Epithelial cell of esophagus (primary cell): Measurements from ENCODE around the gene BMP6.

Experiments
- DNase-seq: peaks from one replicate; pipeline ENCODE4 v3.0.0; 2010; ENCODE audit warnings: low read depth
- H3K4me3 ChIP-seq: 2 replicates; pipeline ENCODE4 v1.5.1; 2011; ENCODE audit warnings: mild to moderate bottlenecking, low read length, control low read depth
- TF ChIP-seq, protein P1 (sequence below): IDR thresholded peaks from 2 replicates; pipeline ENCODE4 v1.5.1; 2011; ENCODE audit warnings: low read depth, mild to moderate bottlenecking, low read length, control low read depth, inconsistent platforms; ENCODE audit not compliant: insufficient read depth; ENCODE audit errors: missing control alignments

Gene BMP6

DNA sequence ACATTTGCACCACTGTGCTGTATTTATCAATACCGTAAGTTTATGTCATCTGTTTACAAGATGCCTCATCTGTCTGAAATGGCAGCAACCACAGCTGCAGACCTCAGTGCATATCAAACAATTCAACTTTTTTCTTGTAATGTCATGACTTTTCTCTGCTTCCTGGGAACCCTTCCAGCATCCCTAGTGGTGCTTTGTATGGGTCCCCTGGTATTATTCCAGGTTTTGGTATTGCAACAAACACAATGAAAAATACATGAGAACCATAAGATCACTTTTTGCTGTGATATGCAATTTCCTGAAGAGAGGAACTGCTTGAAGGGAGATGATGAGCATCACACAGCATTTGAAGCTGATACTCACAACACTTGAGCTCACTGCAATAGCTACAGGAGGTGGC is 196.7 kb downstream of the BMP6 start:
- no peak overlapping the region for H3K4me3 ChIP-seq
- TF ChIP-seq, protein P1, sequence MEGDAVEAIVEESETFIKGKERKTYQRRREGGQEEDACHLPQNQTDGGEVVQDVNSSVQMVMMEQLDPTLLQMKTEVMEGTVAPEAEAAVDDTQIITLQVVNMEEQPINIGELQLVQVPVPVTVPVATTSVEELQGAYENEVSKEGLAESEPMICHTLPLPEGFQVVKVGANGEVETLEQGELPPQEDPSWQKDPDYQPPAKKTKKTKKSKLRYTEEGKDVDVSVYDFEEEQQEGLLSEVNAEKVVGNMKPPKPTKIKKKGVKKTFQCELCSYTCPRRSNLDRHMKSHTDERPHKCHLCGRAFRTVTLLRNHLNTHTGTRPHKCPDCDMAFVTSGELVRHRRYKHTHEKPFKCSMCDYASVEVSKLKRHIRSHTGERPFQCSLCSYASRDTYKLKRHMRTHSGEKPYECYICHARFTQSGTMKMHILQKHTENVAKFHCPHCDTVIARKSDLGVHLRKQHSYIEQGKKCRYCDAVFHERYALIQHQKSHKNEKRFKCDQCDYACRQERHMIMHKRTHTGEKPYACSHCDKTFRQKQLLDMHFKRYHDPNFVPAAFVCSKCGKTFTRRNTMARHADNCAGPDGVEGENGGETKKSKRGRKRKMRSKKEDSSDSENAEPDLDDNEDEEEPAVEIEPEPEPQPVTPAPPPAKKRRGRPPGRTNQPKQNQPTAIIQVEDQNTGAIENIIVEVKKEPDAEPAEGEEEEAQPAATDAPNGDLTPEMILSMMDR: no peak
- no peak for DNase-seq

DNA sequence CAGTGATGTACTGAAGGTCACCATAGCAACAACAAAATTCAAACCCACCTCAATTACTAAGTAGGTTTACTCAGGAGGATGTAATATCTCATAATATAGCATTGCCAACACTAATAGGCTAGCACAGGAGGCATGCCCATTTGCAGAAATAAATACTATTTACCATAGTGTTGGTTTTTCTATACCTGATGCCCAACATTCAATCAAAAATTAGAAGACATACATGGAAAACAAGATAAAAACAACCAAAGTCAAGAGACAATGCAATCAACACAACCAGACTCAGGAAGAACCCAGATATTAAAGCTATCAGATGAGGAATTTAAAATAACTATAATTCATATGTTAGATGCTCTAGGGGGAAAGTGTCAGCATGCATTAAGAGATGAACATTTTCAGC is 199.0 kb downstream of the BMP6 start:
- TF ChIP-seq, protein P1: no peak

More for the DNA sequence above, 199.0 kb downstream of the BMP6 start:
- no peak overlapping the region for H3K4me3 ChIP-seq
- DNase-seq: no peak
